Omental fat pad (tissue), 4 donors: ENCODE measurements around the gene TPPP3. TPM values are rescaled to one million over a fixed set of nuclear protein-coding genes. Genes with fewer than 3 reads are reported as not detected.

Experiments used
- ATAC-seq: fragments of 150-250 bp; one replicate; pipeline ENCODE4 v1.9.1; 2016; ENCODE audit warnings: mild to moderate bottlenecking, moderate library complexity; ENCODE audit not compliant: low FRiP score
- DNase-seq: peaks from one replicate; pipeline ENCODE4 v3.0.0-alpha.2; 2019; ENCODE audit warnings: low spot score
- CTCF ChIP-seq, 3 donors: fragments of 450-650 bp; IDR thresholded peaks; one replicate each; pipeline ENCODE4 v1.5.1; 2016 to 2017; ENCODE audit warnings: antibody characterized with exemption in 3 of 3, mild to moderate bottlenecking in 3 of 3, moderate library complexity in 2 of 3
- total RNA-seq, 4 donors: library from RNA; depleted of rRNA; stranded (reverse); fragments of >200 nt; gene quantifications; one replicate each; pipeline ENCODE4 v1.1.0, GENCODE V29; 2016

TPPP3 gene
- total RNA-seq, 4 donors from 2014 or later, result 1.0 to 24.9 (median 8.9) TPM

- DNase-seq (no peak), ATAC-seq (no peak)
- no peak for TF ChIP-seq CTCF (IDR thresholded peaks at IDR 0.05)
Measured at GRCh38 chr16:67437513-67437912, 44.2 kb upstream of the TPPP3 start.

- DNase-seq (no peak), ATAC-seq (no peak)
- no peak for TF ChIP-seq CTCF (IDR thresholded peaks at IDR 0.05)
Measured at GRCh38 chr16:67436640-67437193, 43.4 kb upstream of the TPPP3 start.

- ATAC-seq (no peak), DNase-seq (no peak)
- TF ChIP-seq CTCF (IDR thresholded peaks at IDR 0.05), result no peak
Measured at GRCh38 chr16:67435758-67436164, 42.5 kb upstream of the TPPP3 start.

- DNase-seq (no peak), ATAC-seq (no peak)
- no peak for TF ChIP-seq CTCF (IDR thresholded peaks at IDR 0.05)
Measured at GRCh38 chr16:67433131-67433719, 39.9 kb upstream of the TPPP3 start.

GRCh38 chr16:67432506-67432890 is 39.2 kb upstream of the TPPP3 start:
- DNase-seq, result no peak
- no peak for TF ChIP-seq CTCF (IDR thresholded peaks at IDR 0.05)
- no peak for ATAC-seq

GRCh38 chr16:67431775-67432505 is 38.6 kb upstream of the TPPP3 start:
- no peak for ATAC-seq
- TF ChIP-seq CTCF (IDR thresholded peaks at IDR 0.05), result no peak

More at GRCh38 chr16:67431775-67432505, 38.6 kb upstream of the TPPP3 start:
- no peak for DNase-seq
